ENCODE results near the gene BRD2. TPM values are rescaled to one million over a fixed set of nuclear protein-coding genes. Genes with fewer than 3 reads are reported as not detected.

BRD2 gene
- total and polyA plus RNA-seq, 2 donors (not counting 1 experiment from before 2014, with no cell fraction given), result 474 to 620 TPM

- peaks cover 48% of the 10 kb centered on the region for H3K4me1 Mint-ChIP-seq
- WGBS (ENCODE audit: insufficient coverage), result 47% methylated on average over 4 of the region's 14 CpGs
Measured at GRCh38 chr6:32974541-32975308, 6.3 kb downstream of the BRD2 start.

More at GRCh38 chr6:32974541-32975308, 6.3 kb downstream of the BRD2 start:
- H3K79me2 ChIP-seq (ENCODE audit: control insufficient read depth, insufficient read depth, low read length), result peaks cover 88% of the 10 kb centered on the region
- H3K9ac ChIP-seq (ENCODE audit: low read length), result peak overlapping the region; percentile 91
- peaks cover 0 to 66% of the 10 kb centered on the region in 2 experiments for H3K36me3 ChIP-seq (replicated peaks in 1 of 2; ENCODE audit: control extremely low read depth in 1 of 2, control insufficient read depth in 1 of 2, extremely low read depth in 1 of 2, insufficient read depth in 2 of 2, low read length in 1 of 2)
- H3K9me3 Mint-ChIP-seq (ENCODE audit: insufficient read depth), result no peaks in the 10 kb centered on the region
- ChIA-PET POLR2A (interaction anchor here (0.6 to 11.8 kb wide), 12 partner anchors 8 to 138 kb away, joined by 3 to 349 read pairs (median 3); partner anchors contain the start of genes HLA-DMA, HLA-DMB, PSMB8 and PSMB9), CTCF (interaction anchor here (0.7 to 28.4 kb wide), 17 partner anchors 11 to 173 kb away, joined by 3 to 822 read pairs (median 6); partner anchors contain the start of genes HLA-DMA, HLA-DMB and TAP2)
- ATAC-seq (ENCODE audit: low read depth) (no peak), DNase-seq (peak; percentile 27)
- H3K9me3 ChIP-seq (ENCODE audit: control extremely low read depth in 1 of 3, control insufficient read depth in 2 of 3, insufficient read depth in 1 of 3, low read length in 2 of 3), result no peaks in the 10 kb centered on the region
- peaks cover 71% of the 10 kb centered on the region for H4K20me1 ChIP-seq (ENCODE audit: control insufficient read depth, insufficient read depth, low read length, poor library complexity, severe bottlenecking)
- peak overlapping the region; percentile 22 to 75 for H3K27ac ChIP-seq (ENCODE audit: low read length in 2 of 2)
- H3K4me3 Mint-ChIP-seq, result peak overlapping the region; percentile 96
- H3K4me1 ChIP-seq (ENCODE audit: control insufficient read depth in 2 of 2, insufficient read depth in 2 of 2, low read length in 2 of 2), result peaks cover 29 to 40% of the 10 kb centered on the region in 2 donors
- no peaks in the 10 kb centered on the region for H3K27me3 Mint-ChIP-seq
- peak overlapping the region; percentile 86 for H3K27ac Mint-ChIP-seq
- peak overlapping the region; percentile 88 for H3K4me2 ChIP-seq (replicated peaks; ENCODE audit: low read depth, low read length, poor library complexity, severe bottlenecking)
- TF ChIP-seq CTCF (IDR thresholded peaks at IDR 0.05) (no peak), EZH2 (IDR thresholded peaks at IDR 0.05; ENCODE audit: borderline replicate concordance, insufficient read depth, low read depth, low read length, poor library complexity, severe bottlenecking) (no peak)
- no peaks in the 10 kb centered on the region for H3K27me3 ChIP-seq (replicated peaks in 1 of 4; ENCODE audit: control extremely low read depth in 1 of 4, control insufficient read depth in 3 of 4, insufficient read depth in 4 of 4, low read length in 3 of 4)
- H2AFZ ChIP-seq (ENCODE audit: insufficient read depth, low read depth, low read length, poor library complexity, severe bottlenecking), result no peak overlapping the region
- peak overlapping the region; percentile 87 to 99 (median 96) for H3K4me3 ChIP-seq (ENCODE audit: control extremely low read depth in 1 of 5, extremely low read depth in 1 of 5, insufficient read depth in 1 of 5, low read depth in 2 of 5, low read length in 4 of 5)
- intact Hi-C loops (cut with micrococcal nuclease), result loop anchor here (5.0 kb wide), 3 partner anchors 53 to 797 kb away; partner anchors contain the start of genes AGPAT1 and RNF5

Measured in B cell (primary cell).